HG03159 (cell line): ENCODE data around the gene MFSD6.
"Not testable (repeated sequence)": the region's sequence is repeated elsewhere in the genome, so short reads cannot be mapped to it uniquely, and the experiment has no call there.

ENCODE experiments used
- ATAC-seq: cut with Tn5 transposase; IDR thresholded peaks from one replicate; pipeline ENCODE4 v1.9.1; 2021; ENCODE audit warnings: mild to moderate bottlenecking, moderate library complexity; ENCODE audit not compliant: unreplicated experiment

The MFSD6 gene

GRCh38 chr2:190494600-190495227 lies 86.6 kb downstream of the MFSD6 start:
- ATAC-seq = not testable (repeated sequence)

GRCh38 chr2:190497428-190497827 lies 89.3 kb downstream of the MFSD6 start:
- no peak for ATAC-seq

GRCh38 chr2:190499273-190499672 lies 91.1 kb downstream of the MFSD6 start:
- ATAC-seq = no peak

GRCh38 chr2:190500054-190500502 lies 91.9 kb downstream of the MFSD6 start:
- no peak for ATAC-seq

GRCh38 chr2:190501231-190501630 lies 93.1 kb downstream of the MFSD6 start:
- ATAC-seq = no peak

GRCh38 chr2:190501702-190502407 lies 93.7 kb downstream of the MFSD6 start:
- no peak for ATAC-seq

- ATAC-seq = no peak
Observed at GRCh38 chr2:190503088-190503487, 94.9 kb downstream of the MFSD6 start.

GRCh38 chr2:190504912-190505311 lies 96.8 kb downstream of the MFSD6 start:
- ATAC-seq = no peak

- no peak for ATAC-seq
Observed at GRCh38 chr2:190505696-190506095, 97.5 kb downstream of the MFSD6 start.

- no peak for ATAC-seq
Observed at GRCh38 chr2:190506666-190507065, 98.5 kb downstream of the MFSD6 start.

- no peak for ATAC-seq
Observed at GRCh38 chr2:190507135-190507534, 99.0 kb downstream of the MFSD6 start.

GRCh38 chr2:190509895-190510294 lies 101.7 kb downstream of the MFSD6 start:
- not testable (repeated sequence) for ATAC-seq

GRCh38 chr2:190511104-190511503 lies 102.9 kb downstream of the MFSD6 start:
- no peak for ATAC-seq

GRCh38 chr2:190512539-190513095 lies 104.5 kb downstream of the MFSD6 start:
- no peak for ATAC-seq

- ATAC-seq = no peak
Observed at GRCh38 chr2:190513877-190514276, 105.7 kb downstream of the MFSD6 start.

- no peak for ATAC-seq
Observed at GRCh38 chr2:190514676-190515075, 106.5 kb downstream of the MFSD6 start.

GRCh38 chr2:190515687-190516086 lies 107.5 kb downstream of the MFSD6 start:
- no peak for ATAC-seq

- ATAC-seq = no peak
Observed at GRCh38 chr2:190517468-190517867, 109.3 kb downstream of the MFSD6 start.

- no peak for ATAC-seq
Observed at GRCh38 chr2:190519975-190520767, 112.0 kb downstream of the MFSD6 start.

- no peak for ATAC-seq
Observed at GRCh38 chr2:190524928-190525327, 116.8 kb downstream of the MFSD6 start.

- no peak for ATAC-seq
Observed at GRCh38 chr2:190526105-190526750, 118.1 kb downstream of the MFSD6 start.
